Smooth muscle cell (in vitro differentiated cells): ENCODE measurements around the gene LENG1. TPM values are rescaled to one million over a fixed set of nuclear protein-coding genes. Genes with fewer than 3 reads are reported as not detected.

Experiments used
- DNase-seq: peaks from one replicate; lab custom pipeline; 2025; ENCODE audit not compliant: unreplicated experiment; lab: John Stamatoyannopoulos, UW
- H2AFZ ChIP-seq: fragments of 200-600 bp; sonication (generic); 2 replicates; pipeline ENCODE4 v1.6.0; 2016; ENCODE audit warnings: antibody characterized with exemption, low read depth, mild to moderate bottlenecking
- H3F3A ChIP-seq: fragments of 200-600 bp; sonication (generic); 2 replicates; pipeline ENCODE4 v1.6.0; 2017; ENCODE audit warnings: antibody characterized with exemption, low read depth
- H3K27ac ChIP-seq: fragments of 200-600 bp; sonication (generic); 2 replicates; pipeline ENCODE4 v1.5.1; 2016; ENCODE audit warnings: low read depth, mild to moderate bottlenecking
- H3K27me3 ChIP-seq: fragments of 200-600 bp; sonication (generic); 2 replicates; pipeline ENCODE4 v1.6.1; 2016; ENCODE audit warnings: low read depth, mild to moderate bottlenecking
- H3K36me3 ChIP-seq: fragments of 200-600 bp; sonication (generic); 2 replicates; pipeline ENCODE4 v1.5.1; 2016; ENCODE audit warnings: low read depth
- H3K4me1 ChIP-seq: fragments of 200-600 bp; sonication (generic); 2 replicates; pipeline ENCODE4 v1.5.1; 2016; ENCODE audit warnings: low read depth
- H3K4me2 ChIP-seq: fragments of 200-600 bp; sonication (generic); 2 replicates; pipeline ENCODE4 v1.6.0; 2016; ENCODE audit warnings: mild to moderate bottlenecking
- H3K4me3 ChIP-seq: fragments of 200-600 bp; sonication (generic); 2 replicates; pipeline ENCODE4 v1.5.1; 2016; ENCODE audit warnings: mild to moderate bottlenecking
- H3K79me2 ChIP-seq: fragments of 200-600 bp; sonication (generic); 2 replicates; pipeline ENCODE4 v1.6.0; 2016; ENCODE audit warnings: low read depth, mild to moderate bottlenecking
- H3K9ac ChIP-seq: fragments of 200-600 bp; sonication (generic); 2 replicates; pipeline ENCODE4 v1.6.0; 2016; ENCODE audit warnings: low read depth
- H3K9me3 ChIP-seq: fragments of 200-600 bp; sonication (generic); replicated peaks from 2 replicates; pipeline ENCODE4 v1.5.1; 2016; ENCODE audit warnings: low read depth
- H4K20me1 ChIP-seq: fragments of 200-600 bp; sonication (generic); 2 replicates; pipeline ENCODE4 v1.6.0; 2016; ENCODE audit warnings: low read depth
- WGBS: methylation state at CpG from one replicate; pipeline ENCODE4 v1.1.7; 2016; ENCODE audit warnings: low lambda C conversion rate; 5-methylcytosine and 5-hydroxymethylcytosine counted together
- polyA plus RNA-seq: library from polyadenylated mRNA; unstranded; fragments of >200 nt; fragmentation: Nextera tagmentation; extraction: Ambion mirVana; gene quantifications from 2 replicates; pipeline ENCODE4 v1.2.1, GENCODE V29; 2016
- total RNA-seq: library from RNA; depleted of rRNA; stranded (reverse); fragments of >200 nt; gene quantifications from 2 replicates; pipeline ENCODE4 v1.2.3, GENCODE V29; 2014
- TF ChIP-seq, protein P1 (sequence below): fragments of 200-600 bp; sonication (generic); IDR thresholded peaks from 2 replicates; pipeline ENCODE4 v1.5.1; 2017; ENCODE audit warnings: borderline replicate concordance, mild to moderate bottlenecking, antibody characterized with exemption; ENCODE audit not compliant: insufficient read depth, poor library complexity, severe bottlenecking

Gene LENG1
- total and polyA plus RNA-seq, 2 experiments from 2014 or later, result 10.9 to 14.1 TPM

GRCh38 chr19:54152878-54153524 lies 6.5 kb downstream of the LENG1 start:
- Histone ChIP-seq H3F3A (peaks cover 26% of the 10 kb centered on the region), H3K36me3 (no peaks in the 10 kb centered on the region), H3K27ac (no peak overlapping the region), H4K20me1 (peaks cover 9% of the 10 kb centered on the region), H3K9me3 (no peaks in the 10 kb centered on the region), H3K4me1 (no peaks in the 10 kb centered on the region), H3K9ac (no peak overlapping the region), H3K79me2 (no peaks in the 10 kb centered on the region), H3K27me3 (no peaks in the 10 kb centered on the region), H3K4me3 (no peak overlapping the region), H2AFZ (no peak overlapping the region), H3K4me2 (no peak overlapping the region)
- TF ChIP-seq, protein P1, sequence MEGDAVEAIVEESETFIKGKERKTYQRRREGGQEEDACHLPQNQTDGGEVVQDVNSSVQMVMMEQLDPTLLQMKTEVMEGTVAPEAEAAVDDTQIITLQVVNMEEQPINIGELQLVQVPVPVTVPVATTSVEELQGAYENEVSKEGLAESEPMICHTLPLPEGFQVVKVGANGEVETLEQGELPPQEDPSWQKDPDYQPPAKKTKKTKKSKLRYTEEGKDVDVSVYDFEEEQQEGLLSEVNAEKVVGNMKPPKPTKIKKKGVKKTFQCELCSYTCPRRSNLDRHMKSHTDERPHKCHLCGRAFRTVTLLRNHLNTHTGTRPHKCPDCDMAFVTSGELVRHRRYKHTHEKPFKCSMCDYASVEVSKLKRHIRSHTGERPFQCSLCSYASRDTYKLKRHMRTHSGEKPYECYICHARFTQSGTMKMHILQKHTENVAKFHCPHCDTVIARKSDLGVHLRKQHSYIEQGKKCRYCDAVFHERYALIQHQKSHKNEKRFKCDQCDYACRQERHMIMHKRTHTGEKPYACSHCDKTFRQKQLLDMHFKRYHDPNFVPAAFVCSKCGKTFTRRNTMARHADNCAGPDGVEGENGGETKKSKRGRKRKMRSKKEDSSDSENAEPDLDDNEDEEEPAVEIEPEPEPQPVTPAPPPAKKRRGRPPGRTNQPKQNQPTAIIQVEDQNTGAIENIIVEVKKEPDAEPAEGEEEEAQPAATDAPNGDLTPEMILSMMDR, result no peak
- 94% methylated on average over 13 of the region's 25 CpGs for WGBS
- no peak for DNase-seq

DNA sequence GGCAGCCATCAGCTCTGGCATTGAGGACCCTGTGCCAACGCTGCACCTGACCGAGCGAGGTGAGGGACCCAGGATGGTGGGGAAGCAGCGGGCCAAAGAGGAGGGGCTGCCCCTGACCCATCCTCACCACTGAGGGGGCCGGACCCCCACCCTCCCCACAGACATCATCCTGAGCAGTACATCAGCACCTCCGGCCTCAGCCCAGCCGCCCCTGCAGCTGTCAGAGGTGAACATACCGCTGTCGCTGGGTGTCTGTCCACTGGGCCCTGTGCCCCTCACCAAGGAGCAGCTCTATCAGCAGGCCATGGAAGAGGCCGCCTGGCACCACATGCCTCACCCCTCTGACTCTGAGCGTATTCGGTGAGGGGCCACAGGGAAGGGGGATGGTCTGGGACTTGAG lies 7.3 kb downstream of the LENG1 start:
- H3K9me3 ChIP-seq, result no peaks in the 10 kb centered on the region
- H3K27me3 ChIP-seq, result no peaks in the 10 kb centered on the region
- DNase-seq, result no peak
- H2AFZ ChIP-seq, result no peak overlapping the region
- H3K4me3 ChIP-seq, result no peak overlapping the region
- WGBS, result 85% methylated on average over 11 of the region's 12 CpGs
- H3K27ac ChIP-seq, result no peak overlapping the region
- TF ChIP-seq, protein P1, result no peak
- H3K9ac ChIP-seq, result no peak overlapping the region
- no peaks in the 10 kb centered on the region for H3K36me3 ChIP-seq
- no peaks in the 10 kb centered on the region for H3K79me2 ChIP-seq
- no peak overlapping the region for H3K4me2 ChIP-seq
- no peaks in the 10 kb centered on the region for H3K4me1 ChIP-seq
- peaks cover 10% of the 10 kb centered on the region for H4K20me1 ChIP-seq
- H3F3A ChIP-seq, result peaks cover 26% of the 10 kb centered on the region

DNA sequence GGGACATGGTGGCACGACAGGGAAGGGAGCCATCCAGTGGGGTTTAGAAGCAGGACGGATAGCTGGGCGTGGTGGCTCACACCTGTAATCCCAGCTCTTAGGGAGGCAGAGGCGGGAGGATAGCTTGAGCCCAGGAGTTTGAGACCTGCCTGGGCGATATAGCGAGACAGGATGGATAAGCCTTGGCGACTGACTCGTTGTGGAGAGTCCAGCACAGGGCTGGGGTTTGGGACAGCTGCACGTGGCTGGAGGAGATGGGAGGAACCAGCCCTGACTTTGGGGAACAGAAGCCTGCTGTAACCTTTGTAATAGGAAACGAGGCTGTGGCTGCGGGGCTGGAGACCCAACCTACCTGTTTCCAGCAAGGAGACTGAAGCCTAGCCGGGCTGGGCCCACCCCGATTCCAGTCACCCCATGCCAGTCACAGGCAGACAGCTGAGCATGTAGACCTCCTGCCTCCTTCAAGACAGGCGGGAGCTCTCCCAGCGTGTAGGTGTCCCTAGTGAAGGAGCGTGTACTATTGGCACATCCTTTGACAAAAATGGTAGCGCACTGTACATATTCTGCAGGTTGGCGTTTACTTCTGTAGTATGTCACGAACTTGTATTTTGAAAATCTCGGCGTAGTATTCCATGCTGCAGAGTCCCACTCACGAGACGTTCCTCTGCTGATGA lies 8.0 kb downstream of the LENG1 start:
- no peak overlapping the region for H3K27ac ChIP-seq
- no peak overlapping the region for H2AFZ ChIP-seq
- no peaks in the 10 kb centered on the region for H3K9me3 ChIP-seq
- WGBS, result 90% methylated on average over 23 of the region's 23 CpGs
- no peaks in the 10 kb centered on the region for H3K27me3 ChIP-seq
- no peaks in the 10 kb centered on the region for H3K4me1 ChIP-seq
- TF ChIP-seq, protein P1, result no peak
- no peak overlapping the region for H3K4me3 ChIP-seq
- H3K4me2 ChIP-seq, result no peak overlapping the region
- H3K36me3 ChIP-seq, result no peaks in the 10 kb centered on the region
- H4K20me1 ChIP-seq, result peaks cover 18% of the 10 kb centered on the region
- no peak for DNase-seq
- H3K9ac ChIP-seq, result no peak overlapping the region
- peaks cover 18% of the 10 kb centered on the region for H3F3A ChIP-seq
- no peaks in the 10 kb centered on the region for H3K79me2 ChIP-seq
